Measurements from ENCODE around the gene USP48. TPM values are rescaled to one million over a fixed set of nuclear protein-coding genes. Genes with fewer than 3 reads are reported as not detected.

USP48 gene
- total RNA-seq, 4 donors from 2014 or later: 11.5 to 24.4 (median 14.5) TPM

- no peaks in the 10 kb centered on the region for H3K4me1 ChIP-seq
- H3K27me3 ChIP-seq: no peaks in the 10 kb centered on the region
- no peak for TF ChIP-seq POLR2A (IDR thresholded peaks at IDR 0.05)
- no peak for TF ChIP-seq CTCF (IDR thresholded peaks at IDR 0.05 in 4 of 5, conservative IDR thresholded peaks at IDR 0.05 in 1 of 5)
- ATAC-seq: no peak
- intact Hi-C loops (cut with DNase I; ENCODE audit: low total_unique reads) (no loop called here), in situ Hi-C loops (cut with MboI; ENCODE audit: low sequenced_read_pairs in 4 of 4) (no loop called here)
- peaks cover 0 to 77% of the 10 kb centered on the region in 2 donors for H3K36me3 ChIP-seq
- no peaks in the 10 kb centered on the region for H3K9me3 ChIP-seq
- DNase-seq: no peak
- H3K27ac ChIP-seq: no peak overlapping the region
- H3K4me3 ChIP-seq: no peak overlapping the region
These were observed 42.4 kb upstream of the USP48 start for GRCh38 chr1:21825393-21825792.

GRCh38 chr1:21824926-21825325, 42.0 kb upstream of the USP48 start:
- DNase-seq: no peak
- in situ Hi-C loops (cut with MboI; ENCODE audit: low sequenced_read_pairs in 4 of 4): no loop called here
- intact Hi-C loops (cut with DNase I; ENCODE audit: low total_unique reads): no loop called here
- ATAC-seq: no peak
- Histone ChIP-seq H3K9me3 (no peaks in the 10 kb centered on the region), H3K4me1 (no peaks in the 10 kb centered on the region), H3K4me3 (no peak overlapping the region), H3K36me3 (peaks cover 0 to 72% of the 10 kb centered on the region in 2 donors), H3K27ac (no peak overlapping the region), H3K27me3 (no peaks in the 10 kb centered on the region)
- TF ChIP-seq POLR2A (IDR thresholded peaks at IDR 0.05) (no peak), CTCF (IDR thresholded peaks at IDR 0.05 in 4 of 5, conservative IDR thresholded peaks at IDR 0.05 in 1 of 5) (no peak)

GRCh38 chr1:21823980-21824702, 41.2 kb upstream of the USP48 start:
- ATAC-seq: no peak
- no peak overlapping the region for H3K4me3 ChIP-seq
- no peaks in the 10 kb centered on the region for H3K27me3 ChIP-seq
- TF ChIP-seq CTCF (IDR thresholded peaks at IDR 0.05 in 4 of 5, conservative IDR thresholded peaks at IDR 0.05 in 1 of 5) (no peak), POLR2A (IDR thresholded peaks at IDR 0.05) (no peak)
- no peak for DNase-seq
- H3K9me3 ChIP-seq: no peaks in the 10 kb centered on the region
- no peaks in the 10 kb centered on the region for H3K4me1 ChIP-seq
- intact Hi-C loops (cut with DNase I; ENCODE audit: low total_unique reads) (no loop called here), in situ Hi-C loops (cut with MboI; ENCODE audit: low sequenced_read_pairs in 4 of 4) (no loop called here)
- H3K27ac ChIP-seq: no peak overlapping the region
- peaks cover 0 to 64% of the 10 kb centered on the region in 2 donors for H3K36me3 ChIP-seq

GRCh38 chr1:21823206-21823979, 40.4 kb upstream of the USP48 start:
- no peak overlapping the region for H3K4me3 ChIP-seq
- in situ Hi-C loops (cut with MboI; ENCODE audit: low sequenced_read_pairs in 4 of 4) (no loop called here), intact Hi-C loops (cut with DNase I; ENCODE audit: low total_unique reads) (no loop called here)
- H3K4me1 ChIP-seq: no peaks in the 10 kb centered on the region
- H3K36me3 ChIP-seq: peaks cover 0 to 57% of the 10 kb centered on the region in 2 donors
- DNase-seq: no peak
- H3K9me3 ChIP-seq: no peaks in the 10 kb centered on the region
- TF ChIP-seq POLR2A (IDR thresholded peaks at IDR 0.05) (no peak), CTCF (IDR thresholded peaks at IDR 0.05 in 4 of 5, conservative IDR thresholded peaks at IDR 0.05 in 1 of 5) (no peak)
- no peak overlapping the region for H3K27ac ChIP-seq
- ATAC-seq: no peak
- no peaks in the 10 kb centered on the region for H3K27me3 ChIP-seq

Data from gastrocnemius medialis (tissue), 4 donors.